ENCODE data around the gene TBC1D4.

Gene TBC1D4

GRCh38 chr13:75415694-75416093, 66.3 kb downstream of the TBC1D4 start:
- DNase-seq = no peak

GRCh38 chr13:75415171-75415570, 66.8 kb downstream of the TBC1D4 start:
- DNase-seq = no peak

GRCh38 chr13:75414036-75414827, 67.7 kb downstream of the TBC1D4 start:
- no peak for DNase-seq

GRCh38 chr13:75411924-75412537, 69.9 kb downstream of the TBC1D4 start:
- DNase-seq = no peak

GRCh38 chr13:75410207-75410606, 71.8 kb downstream of the TBC1D4 start:
- DNase-seq = no peak

GRCh38 chr13:75407998-75408397, 74.0 kb downstream of the TBC1D4 start:
- no peak for DNase-seq

GRCh38 chr13:75407473-75407872, 74.5 kb downstream of the TBC1D4 start:
- DNase-seq = no peak

- DNase-seq = no peak
These were observed 75.8 kb downstream of the TBC1D4 start for GRCh38 chr13:75405976-75406703.

GRCh38 chr13:75404726-75405125, 77.2 kb downstream of the TBC1D4 start:
- no peak for DNase-seq

- no peak for DNase-seq
These were observed 79.2 kb downstream of the TBC1D4 start for GRCh38 chr13:75402787-75403186.

GRCh38 chr13:75400775-75401174, 81.2 kb downstream of the TBC1D4 start:
- DNase-seq = no peak

- DNase-seq = no peak
These were observed 82.1 kb downstream of the TBC1D4 start for GRCh38 chr13:75399879-75400217.

GRCh38 chr13:75399168-75399878, 82.6 kb downstream of the TBC1D4 start:
- no peak for DNase-seq

- DNase-seq = no peak
These were observed 83.9 kb downstream of the TBC1D4 start for GRCh38 chr13:75398072-75398471.

GRCh38 chr13:75395901-75396300, 86.1 kb downstream of the TBC1D4 start:
- DNase-seq = no peak

GRCh38 chr13:75395066-75395465, 86.9 kb downstream of the TBC1D4 start:
- no peak for DNase-seq

GRCh38 chr13:75393839-75394520, 88.0 kb downstream of the TBC1D4 start:
- no peak for DNase-seq

- DNase-seq = no peak
These were observed 90.4 kb downstream of the TBC1D4 start for GRCh38 chr13:75391432-75392100.

- DNase-seq = no peak
These were observed 91.7 kb downstream of the TBC1D4 start for GRCh38 chr13:75390229-75390628.

- no peak for DNase-seq
These were observed 96.3 kb downstream of the TBC1D4 start for GRCh38 chr13:75385708-75386083.

GRCh38 chr13:75384879-75385707, 96.9 kb downstream of the TBC1D4 start:
- DNase-seq = no peak

All from SW 1271 (cell line).